Measurements from ENCODE around the gene SPRR5.

Gene SPRR5

GRCh38 chr1:152983234-152983633 lies 36.2 kb downstream of the SPRR5 start:
- no peak for DNase-seq (ENCODE audit: low spot score)

- DNase-seq (ENCODE audit: low spot score): no peak
Measured at GRCh38 chr1:152983743-152984142, 36.7 kb downstream of the SPRR5 start, which contains the start of gene SPRR1A. TSS of gene SPRR1A (plus strand) at chr1:152984081. CDS start at chr1:152985231, 1,150 bp downstream.

GRCh38 chr1:152986578-152986977 lies 39.6 kb downstream of the SPRR5 start:
- no peak for DNase-seq (ENCODE audit: low spot score)

GRCh38 chr1:152993186-152993585 lies 46.2 kb downstream of the SPRR5 start:
- no peak for DNase-seq (ENCODE audit: low spot score)

- DNase-seq (ENCODE audit: low spot score): no peak
Measured at GRCh38 chr1:152995842-152996241, 48.8 kb downstream of the SPRR5 start.

GRCh38 chr1:152996633-152997400 lies 49.8 kb downstream of the SPRR5 start:
- no peak for DNase-seq (ENCODE audit: low spot score)

- DNase-seq (ENCODE audit: low spot score): no peak
Measured at GRCh38 chr1:152997901-152998300, 50.9 kb downstream of the SPRR5 start.

- no peak for DNase-seq (ENCODE audit: low spot score)
Measured at GRCh38 chr1:152998476-152998875, 51.5 kb downstream of the SPRR5 start.
